HG03521 (cell line): ENCODE data around the gene OCA2.
"Not testable (repeated sequence)": the region's sequence is repeated elsewhere in the genome, so short reads cannot be mapped to it uniquely, and the experiment has no call there.

Source experiments
- ATAC-seq: cut with Tn5 transposase; IDR thresholded peaks from one replicate; pipeline ENCODE4 v1.9.1; 2021; ENCODE audit warnings: mild to moderate bottlenecking, moderate library complexity; ENCODE audit not compliant: unreplicated experiment

Gene OCA2

DNA sequence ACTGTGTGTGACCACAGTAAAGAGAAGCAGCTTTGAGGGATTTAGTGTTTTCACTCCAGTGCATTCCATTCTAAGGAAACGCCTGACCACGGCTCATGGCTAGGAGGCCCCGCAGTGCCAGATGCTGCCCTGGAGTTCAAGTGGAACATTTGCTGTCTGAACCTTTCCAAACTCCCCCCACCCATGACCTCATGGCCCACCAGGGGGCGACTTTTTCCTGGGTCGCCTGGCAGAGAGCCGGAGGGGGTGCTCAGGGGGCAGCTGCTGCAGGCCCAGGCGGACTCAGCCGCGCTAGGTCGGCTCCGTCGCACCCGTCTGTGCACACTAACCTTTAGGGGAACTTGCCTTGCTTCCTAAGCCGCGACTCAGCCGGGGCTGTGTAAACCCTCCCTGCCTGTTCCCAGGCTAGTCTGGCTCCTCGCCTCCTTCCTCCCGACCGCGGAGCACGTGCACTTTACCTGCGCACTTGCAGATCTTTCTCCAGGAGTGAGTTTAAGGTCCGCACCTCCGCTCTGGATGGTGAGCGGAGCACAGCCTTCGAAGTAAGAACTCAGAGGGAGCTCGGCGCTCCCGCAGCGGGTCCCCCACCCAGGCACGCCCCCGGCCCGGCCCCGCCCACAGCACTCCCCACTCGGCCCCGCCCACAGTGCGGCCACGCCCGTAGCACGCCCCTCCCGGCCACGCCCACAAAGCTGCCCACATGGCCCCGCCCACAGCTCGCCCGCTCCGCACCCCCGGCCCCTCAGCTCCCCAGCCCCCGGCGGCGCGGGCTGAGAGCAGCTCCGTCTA, at the start of gene OCA2:
Gene OCA2, minus strand, starts transcription at position 550 of the 789 bp plus-strand sequence. CDS start 17,441 bp downstream, outside the sequence.
- no peak for ATAC-seq

DNA sequence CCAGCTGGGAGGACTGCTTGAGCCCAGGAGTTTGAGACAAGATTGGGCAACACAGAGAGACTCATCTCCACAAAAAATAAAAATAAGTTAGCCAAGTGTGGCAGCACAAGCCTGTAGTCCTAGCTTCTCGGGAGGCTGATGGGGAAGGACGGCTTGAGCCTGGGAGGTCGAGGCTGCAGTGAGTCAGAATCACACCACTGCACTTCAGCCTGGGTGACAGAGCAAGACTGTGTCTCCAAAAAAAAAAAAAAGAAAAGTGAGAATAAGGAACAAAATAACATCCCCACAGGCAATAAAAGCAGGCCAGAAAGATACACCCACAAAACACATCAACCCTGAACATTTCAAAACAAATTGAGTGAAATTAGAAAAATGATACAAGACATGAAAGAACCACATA, 48.7 kb upstream of the OCA2 start:
- ATAC-seq: no peak

DNA sequence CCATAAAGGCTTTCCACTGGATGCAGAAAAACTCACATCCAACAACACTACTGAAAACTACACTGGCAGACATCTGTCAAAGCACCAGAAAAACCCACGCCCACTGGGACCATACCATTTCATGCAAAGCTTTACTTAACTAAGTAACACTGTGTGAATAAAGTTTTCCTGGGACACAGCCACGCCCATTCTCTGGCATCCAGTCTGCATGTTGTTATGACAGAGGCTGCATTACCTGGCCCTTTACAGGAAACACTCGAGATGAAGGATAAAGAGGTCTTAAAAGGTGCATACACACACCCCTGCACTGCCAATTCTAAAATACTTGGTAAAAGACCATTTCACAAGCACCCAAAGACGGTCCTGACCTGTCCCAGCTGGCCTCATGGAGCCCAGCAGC, 46.3 kb upstream of the OCA2 start:
- ATAC-seq: not testable (repeated sequence)

DNA sequence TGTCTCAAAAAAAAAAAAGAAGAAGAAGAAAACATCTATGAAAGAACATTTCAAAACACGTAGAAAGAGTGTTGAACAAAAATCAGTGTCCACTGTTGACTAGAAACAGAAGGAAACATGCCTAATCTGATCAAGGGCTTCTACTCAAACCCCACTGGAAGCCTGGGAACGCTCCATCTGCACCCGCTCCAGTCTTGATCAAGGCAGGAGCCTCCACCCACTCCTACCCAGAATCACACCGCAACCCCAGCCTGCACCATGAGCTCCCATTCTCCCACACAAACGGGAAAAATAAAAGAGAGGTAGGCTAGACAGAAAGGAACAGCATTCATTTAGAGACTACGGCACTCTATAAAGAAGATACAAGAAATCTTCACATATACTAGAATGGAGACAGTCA, 40.9 kb upstream of the OCA2 start:
- no peak for ATAC-seq

DNA sequence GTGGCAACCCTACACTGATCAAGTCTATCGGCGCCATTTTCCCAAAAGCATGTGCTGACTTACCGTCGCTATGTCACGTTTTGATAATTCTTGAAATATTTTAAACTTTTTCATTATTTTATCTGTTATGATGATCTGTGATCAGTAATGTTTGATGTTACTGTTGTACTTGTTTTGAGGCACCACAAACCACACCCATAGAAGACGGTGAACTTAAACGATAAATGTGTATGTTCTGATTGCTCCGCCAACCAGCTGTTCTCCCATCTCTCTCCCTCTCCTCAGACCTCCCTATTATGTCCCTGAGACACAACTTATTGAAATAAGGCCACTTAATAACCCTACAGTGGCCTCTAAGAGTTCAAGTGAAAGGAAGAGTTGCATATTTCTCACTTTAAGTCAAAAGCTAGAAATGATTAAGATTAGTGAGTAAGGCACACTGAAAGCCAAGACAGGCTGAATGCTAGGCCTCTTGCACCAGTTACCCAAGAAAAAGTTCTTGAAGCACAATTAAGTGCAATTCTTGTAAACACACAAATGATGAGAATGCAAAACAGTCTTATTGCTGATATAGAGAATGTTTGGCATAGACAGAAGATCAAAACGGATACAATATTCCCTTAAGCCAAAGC, 38.4 kb upstream of the OCA2 start:
- ATAC-seq: not testable (repeated sequence)

DNA sequence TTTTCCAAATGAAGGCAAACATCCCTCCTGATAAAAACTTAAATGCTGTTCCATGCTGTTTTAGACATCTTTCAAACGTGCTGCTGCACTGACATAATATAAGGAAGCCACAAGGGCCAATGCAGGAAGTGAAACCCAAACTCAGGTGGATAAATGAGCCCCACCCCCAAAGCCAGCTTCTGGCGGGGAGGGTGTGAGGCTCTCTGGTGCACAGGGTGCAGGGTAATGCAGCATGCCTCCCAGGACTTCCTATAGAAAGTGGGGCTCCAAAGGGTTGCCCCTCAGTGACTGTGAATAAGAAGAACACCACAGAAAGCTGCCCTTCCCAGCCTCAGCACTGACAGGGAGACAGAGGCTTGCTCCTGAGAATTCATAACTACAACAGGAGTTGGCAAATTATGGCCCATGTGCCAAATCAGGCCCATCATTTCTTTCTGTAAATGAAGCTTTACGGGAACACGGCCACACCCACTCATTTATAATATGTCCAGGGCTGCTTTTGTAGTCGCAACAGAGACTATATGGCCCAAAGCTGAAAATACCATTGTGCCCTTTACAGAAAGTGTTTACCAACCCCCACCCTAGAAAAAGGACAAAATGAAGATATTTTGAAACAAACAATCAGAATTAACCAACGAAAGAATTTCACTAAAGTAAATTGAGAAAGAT, 37.3 kb upstream of the OCA2 start:
- ATAC-seq: peak; percentile 96

DNA sequence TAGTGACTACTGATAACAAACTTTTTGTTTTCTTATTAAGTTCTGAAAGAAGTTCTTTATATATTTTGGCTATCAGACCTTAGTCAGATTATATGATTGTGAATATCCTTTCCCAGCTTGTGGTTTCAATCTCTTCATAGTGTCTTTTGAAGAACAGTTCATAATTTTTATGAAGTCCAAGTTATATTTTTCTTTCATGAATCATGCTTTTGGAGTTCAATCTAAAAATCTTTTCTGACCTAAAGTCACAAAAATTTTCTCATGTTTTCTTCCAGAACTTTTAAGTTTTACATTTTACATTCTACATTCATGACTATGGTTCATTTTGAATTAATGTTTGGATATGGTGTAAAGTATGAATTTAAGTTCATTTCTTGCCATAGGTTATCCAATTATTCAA, 34.2 kb upstream of the OCA2 start:
- no peak for ATAC-seq

DNA sequence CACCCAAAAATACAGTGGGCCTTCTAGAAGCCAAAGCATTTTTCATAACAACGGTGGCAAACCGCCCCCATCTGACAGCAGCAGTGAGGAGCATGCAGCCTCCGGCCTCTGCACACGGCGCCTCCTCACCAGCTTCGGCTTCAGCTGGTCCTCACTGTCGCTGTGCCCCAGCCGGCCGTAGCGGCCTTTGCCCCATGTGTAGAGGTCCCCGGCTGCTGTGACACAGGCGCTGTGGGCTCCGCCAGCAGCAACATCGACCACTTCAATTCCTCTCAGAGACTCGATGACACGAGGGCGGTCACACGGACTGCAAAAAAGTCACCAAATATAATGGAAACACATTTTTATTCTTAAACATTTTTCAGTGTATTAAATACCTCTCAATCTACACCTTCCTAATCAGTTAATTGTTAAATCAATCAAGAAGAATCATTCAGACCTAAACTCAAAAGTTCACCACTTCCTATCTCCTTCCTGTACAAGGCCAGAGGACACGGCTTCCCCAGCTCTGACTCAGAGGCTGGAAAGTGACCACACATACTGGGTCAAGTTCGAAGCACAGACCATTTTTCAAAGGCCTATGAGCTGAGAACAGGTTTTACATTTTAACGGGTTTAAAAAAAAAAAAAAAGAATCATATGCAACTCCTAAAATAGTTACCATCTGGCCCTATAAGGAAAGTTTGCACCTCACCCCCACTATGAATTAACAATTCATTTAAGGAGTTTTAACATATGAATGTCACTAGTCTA, 33.6 kb upstream of the OCA2 start:
- no peak for ATAC-seq

DNA sequence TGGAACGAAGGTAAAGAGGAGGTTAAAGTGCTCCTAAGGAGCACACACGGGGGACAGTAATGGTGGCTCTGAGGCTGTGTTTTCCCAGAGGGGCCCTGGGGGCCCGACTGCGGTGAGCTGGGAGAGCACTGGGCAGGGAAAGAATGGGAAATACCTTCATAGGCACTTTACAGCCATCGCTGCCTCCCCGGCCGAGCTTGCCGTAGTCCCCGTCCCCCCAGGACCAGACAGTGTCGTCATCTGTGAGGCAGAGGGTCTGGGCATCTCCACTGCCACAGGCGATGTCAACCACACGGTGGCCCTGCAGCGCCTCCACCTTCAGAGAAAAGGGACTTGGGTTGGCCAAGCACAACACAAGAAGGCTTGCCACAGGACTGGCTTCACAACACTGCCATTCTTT, 32.8 kb upstream of the OCA2 start:
- ATAC-seq: no peak

DNA sequence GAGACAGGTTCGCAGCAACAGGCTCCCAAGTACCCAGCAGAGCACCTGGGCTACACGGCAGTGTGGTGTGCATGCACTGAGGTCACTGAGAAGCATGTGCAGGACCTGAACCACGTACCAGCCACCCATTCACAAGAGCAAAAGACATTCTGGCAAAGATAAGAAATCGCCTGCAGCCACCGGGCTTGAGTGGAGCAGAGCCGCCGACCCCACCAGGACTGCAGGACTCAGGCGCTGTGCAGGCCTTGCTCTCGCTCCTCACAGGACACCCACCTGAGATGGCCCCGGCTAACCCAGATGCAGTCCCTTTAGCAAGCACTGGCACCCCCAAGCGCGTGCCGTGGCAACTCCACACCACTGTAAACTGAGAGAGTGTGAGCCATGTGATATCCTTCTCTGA, 32.3 kb upstream of the OCA2 start:
- no peak for ATAC-seq

DNA sequence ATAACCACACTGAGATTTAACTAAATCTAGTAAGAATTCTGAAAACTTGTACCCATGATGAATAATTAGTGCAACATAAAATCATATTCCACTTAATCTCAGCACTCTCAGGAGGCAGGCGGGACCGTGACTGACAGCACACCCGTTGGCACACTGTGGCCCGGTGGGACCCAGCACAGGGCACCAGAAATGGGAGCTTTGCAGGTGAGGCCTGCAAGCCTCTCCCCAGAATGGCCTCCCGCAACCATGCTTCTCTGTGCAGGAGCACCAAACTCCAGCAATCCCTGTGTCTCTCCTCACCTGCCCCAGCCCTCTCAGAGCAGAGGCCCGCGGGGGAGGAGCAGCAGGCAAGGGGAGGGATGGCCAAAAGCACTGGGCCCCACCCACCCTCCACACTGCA, 31.5 kb upstream of the OCA2 start:
- ATAC-seq: no peak

DNA sequence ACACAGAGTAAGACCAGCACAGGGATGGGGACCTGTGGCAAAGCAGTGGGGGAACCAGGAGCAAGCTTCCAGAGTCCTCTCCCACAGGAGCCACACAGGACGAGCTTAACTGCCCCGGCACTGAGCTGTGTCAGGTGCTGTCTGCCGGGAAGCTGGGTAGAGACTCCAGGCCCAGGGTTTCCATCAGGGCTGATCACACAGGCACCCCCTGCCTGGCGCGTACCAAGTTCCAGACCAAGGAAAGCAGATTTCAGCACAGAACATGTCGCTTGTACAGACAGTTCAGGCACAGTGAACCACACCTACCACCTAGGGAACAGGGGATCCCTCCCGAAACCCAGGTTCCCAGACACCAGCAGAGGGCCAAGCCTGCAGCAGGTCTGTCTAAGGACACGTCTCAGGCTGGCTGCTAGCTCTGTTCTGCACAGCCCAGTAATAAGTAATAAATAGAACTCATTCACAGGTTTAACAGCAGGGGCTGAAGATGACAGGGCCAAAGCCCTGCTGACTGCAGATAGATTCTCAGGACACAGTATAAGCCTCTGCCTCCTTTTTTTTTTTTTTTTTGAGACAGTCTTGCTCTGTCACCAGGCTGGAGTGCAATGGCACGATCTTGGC, 30.2 kb upstream of the OCA2 start:
- ATAC-seq: no peak

DNA sequence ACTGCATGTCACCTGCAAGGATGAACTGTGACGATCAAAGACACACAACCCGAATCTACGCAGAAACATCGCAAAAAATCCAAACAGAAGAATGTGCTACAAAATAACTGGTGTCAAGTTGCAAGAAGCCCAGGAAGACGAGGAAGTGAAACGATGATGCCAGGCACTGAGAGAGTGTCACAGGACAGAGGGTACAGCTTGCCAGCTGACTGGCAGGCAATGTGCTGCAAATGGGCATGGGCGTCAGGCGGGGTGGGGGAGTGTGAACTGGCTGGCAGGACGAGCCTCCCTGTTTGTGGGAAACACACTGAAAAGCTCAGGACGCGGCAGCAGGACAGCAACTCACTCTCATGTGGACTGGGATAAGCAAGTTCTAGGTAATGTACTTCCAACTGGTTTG, 28.9 kb upstream of the OCA2 start:
- ATAC-seq: no peak

DNA sequence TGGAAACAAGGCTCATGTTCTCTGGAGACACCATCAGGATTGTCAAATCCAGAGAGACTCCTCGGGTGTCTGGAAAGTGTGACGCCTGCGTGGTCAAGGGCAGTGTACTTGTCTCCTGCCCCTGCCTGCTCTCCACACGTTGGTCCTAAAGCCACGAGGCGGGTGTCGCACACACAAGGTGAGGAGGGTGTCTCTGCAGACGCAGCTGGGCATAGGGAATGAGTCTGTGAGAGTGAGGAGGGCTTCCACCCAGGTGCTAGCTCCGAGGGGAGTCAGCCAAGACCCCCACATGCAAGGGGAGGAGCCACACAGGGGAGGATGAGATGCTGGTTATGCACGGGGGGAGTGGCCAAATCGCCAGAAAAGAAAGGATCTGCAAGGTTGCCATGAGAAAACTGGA, 27.9 kb upstream of the OCA2 start:
- no peak for ATAC-seq

DNA sequence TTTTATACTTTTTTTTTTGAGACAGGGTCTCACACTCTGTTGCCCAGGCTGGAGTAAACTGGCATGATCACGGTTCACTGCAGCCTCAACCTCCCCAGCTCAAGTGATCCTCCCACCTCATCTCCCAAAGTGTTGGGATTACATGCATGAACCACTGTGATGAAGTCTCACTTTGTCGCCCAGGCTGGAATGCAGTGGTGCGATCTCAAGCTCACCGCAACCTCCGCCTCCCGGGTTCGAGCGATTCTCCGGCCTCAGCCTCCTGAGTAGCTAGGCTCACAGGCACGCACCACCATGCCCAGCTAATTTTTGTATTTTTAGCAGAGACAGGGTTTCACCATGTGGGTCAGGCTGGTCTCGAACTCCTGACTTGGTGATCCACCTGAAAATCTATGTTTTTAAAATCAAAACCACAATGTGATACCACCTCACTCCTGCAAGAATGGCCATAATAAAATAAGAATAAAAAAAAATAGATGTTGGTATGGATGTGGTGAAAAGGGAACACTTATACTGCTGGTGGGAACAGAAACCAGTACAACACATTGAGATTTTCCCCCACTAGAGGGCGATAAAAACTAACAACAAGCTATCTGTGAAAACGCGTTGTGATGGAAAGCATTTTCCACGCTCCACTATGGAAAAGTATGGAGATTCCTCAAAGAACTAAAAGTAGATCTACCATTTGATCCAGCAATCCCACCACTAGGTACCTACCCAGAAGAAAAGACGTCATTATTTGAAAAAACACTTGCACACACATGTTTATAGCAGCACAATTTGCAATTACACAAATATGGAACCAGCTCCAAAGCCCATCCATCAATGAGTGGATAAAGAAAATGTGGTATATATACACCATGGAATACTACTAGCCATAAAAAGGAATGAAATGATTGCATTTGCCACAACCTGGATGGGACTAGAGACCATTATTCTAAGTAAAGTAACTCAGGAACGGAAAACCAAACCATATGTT, 26.8 kb upstream of the OCA2 start:
- no peak for ATAC-seq

DNA sequence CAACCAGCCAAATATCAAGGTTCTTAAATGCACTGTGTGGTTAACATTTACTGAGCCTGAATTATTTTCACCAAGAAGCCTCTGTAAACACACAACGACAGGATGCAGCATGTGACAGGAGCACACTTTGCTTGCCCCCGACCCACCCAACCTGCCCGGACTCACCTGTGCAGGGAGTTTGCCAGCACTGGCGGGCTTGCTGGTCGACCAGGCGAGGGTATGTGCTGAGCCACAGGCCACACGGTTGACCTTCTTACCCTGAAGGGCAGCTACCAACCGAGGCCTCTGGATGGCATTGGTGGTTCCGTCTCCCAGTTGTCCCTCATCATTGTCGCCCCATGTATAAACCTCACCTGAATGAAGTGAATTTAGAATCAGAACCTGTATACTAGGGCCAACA, 25.7 kb upstream of the OCA2 start:
- ATAC-seq: no peak

DNA sequence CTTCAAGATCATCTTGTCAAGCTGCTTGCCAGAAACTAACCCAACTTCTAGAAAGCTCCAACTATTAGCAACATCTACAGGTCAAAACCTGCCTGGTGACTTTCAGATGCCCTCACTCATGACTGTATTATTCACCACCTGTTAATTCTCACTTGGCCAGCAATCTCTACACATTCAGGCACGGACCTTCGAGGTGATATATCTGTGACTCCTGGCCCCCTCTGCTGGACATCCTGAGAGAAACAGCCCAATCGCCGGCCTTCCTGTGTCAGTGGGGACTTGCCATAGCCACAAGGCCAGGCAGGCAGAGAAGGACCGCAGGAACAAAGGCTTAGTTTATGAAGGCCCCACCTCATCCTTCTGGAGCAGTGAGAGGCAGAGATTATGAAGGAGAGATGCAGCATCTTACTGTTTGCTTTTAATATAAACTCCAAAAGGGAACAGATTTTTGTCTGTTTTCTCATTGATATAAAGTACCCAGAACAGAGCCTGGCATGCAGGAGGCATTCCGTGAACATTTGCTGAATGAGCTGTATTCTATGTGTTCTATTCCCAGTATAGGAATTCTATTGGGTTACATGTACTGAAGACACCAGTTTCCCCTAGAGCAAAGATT, 24.4 kb upstream of the OCA2 start:
- peak; percentile 65 for ATAC-seq

DNA sequence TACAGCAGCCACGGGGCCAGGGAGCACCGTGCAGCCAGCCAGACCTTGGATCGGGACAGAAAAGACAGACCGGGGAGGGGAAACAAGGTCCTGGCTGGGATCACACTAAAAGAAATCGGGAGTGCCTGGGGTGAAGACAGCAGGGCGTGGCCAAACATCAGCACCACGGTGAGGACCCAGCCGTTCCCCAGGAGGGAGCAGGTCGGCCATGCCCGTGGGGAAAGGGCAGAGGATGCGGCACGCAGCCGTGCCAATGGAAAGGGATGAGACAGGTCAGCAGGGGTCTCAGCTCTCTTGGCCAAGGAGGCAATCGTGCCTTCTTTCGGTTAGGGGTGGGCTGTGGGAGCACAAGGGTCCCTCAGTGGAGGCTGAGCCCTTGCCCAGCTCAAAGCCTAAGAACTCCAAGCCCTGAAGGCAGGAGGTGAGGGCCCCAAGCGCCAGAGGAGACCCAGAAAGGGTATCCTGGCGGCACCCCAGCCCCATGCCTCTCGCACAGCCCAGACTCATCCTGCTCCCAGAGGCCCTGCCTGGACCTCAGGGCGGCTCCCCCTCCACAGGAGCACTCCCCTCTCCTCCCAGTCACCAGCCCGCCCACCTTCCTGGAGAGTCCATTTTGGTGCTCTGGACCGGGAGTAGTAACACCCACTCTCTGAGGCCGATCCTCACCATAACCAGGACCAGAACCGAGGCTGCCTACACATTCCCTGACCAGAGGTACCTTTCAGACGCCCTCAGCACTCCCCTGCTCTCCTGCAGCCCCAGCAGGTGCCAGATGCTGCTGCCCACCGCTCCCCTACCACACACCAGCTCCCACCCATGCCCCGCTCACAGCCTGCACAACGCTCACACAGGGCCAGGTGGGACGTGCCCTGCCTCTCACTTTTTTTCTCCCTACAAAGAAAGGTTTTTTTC, 23.2 kb upstream of the OCA2 start:
- ATAC-seq: no peak
